Measurements from ENCODE around the gene PRKN.

The PRKN gene

DNA sequence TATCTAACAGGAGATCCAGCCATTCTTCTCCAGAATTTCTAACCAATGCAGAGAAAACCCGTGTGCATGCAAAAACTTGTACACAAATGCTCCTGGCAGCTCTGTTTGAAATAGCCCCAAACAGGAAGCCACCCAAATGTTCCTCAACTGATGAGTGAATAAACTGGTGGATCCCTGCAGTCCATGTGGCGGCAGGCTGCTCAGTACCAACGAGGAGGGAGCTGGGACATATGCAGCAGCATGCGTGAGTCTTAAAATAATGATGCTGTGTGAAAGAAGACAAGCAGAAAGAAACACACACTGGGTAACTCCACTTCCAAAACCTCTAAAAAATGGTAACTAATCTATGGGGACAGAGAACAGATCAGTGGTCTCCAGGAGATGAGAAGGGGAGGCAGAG, 911.6 kb downstream of the PRKN start:
- Histone ChIP-seq H3K4me3 (ENCODE audit: low read depth, low read length) (no peak overlapping the region), H3K9me3 (ENCODE audit: control insufficient read depth, insufficient read depth, low read depth, low read length) (no peaks in the 10 kb centered on the region), H3K27ac (ENCODE audit: extremely low read depth, low read depth, low read length) (no peak overlapping the region), H3K4me1 (ENCODE audit: control insufficient read depth, insufficient read depth, low read length) (no peaks in the 10 kb centered on the region), H3K36me3 (ENCODE audit: control insufficient read depth in 2 of 2, insufficient read depth in 1 of 2, low read length in 2 of 2) (no peaks in the 10 kb centered on the region)
- POLR2A ChIA-PET, result no interaction called here
- CTCF ChIA-PET, result interaction anchor here (0.6 kb wide), 1 partner anchor 594 kb away, joined by 5 read pairs; no protein-coding TSS in a partner anchor
- TF ChIP-seq ZNF211 (tag by site-specific recombination; IDR thresholded peaks at IDR 0.05; ENCODE audit: low read depth) (no peak), REPIN1 (tag by site-specific recombination; IDR thresholded peaks at IDR 0.05; ENCODE audit: low read depth) (no peak), ZNF19 (tag by site-specific recombination; IDR thresholded peaks at IDR 0.05; ENCODE audit: low read depth) (no peak), ZBTB21 (tag by site-specific recombination; IDR thresholded peaks at IDR 0.05) (no peak), ZSCAN16 (tag by site-specific recombination; IDR thresholded peaks at IDR 0.05) (no peak), YY1 (tag by site-specific recombination; IDR thresholded peaks at IDR 0.05) (no peak), RBAK (tag by site-specific recombination; IDR thresholded peaks at IDR 0.05) (no peak), GLIS1 (tag by site-specific recombination; IDR thresholded peaks at IDR 0.05) (no peak), ZNF391 (tag by site-specific recombination; IDR thresholded peaks at IDR 0.05; ENCODE audit: borderline replicate concordance, low read depth) (no peak), ZBTB48 (tag by site-specific recombination; IDR thresholded peaks at IDR 0.05) (no peak), ZNF560 (tag by site-specific recombination; IDR thresholded peaks at IDR 0.05; ENCODE audit: borderline replicate concordance) (no peak)
- TF ChIP-seq, protein P1, sequence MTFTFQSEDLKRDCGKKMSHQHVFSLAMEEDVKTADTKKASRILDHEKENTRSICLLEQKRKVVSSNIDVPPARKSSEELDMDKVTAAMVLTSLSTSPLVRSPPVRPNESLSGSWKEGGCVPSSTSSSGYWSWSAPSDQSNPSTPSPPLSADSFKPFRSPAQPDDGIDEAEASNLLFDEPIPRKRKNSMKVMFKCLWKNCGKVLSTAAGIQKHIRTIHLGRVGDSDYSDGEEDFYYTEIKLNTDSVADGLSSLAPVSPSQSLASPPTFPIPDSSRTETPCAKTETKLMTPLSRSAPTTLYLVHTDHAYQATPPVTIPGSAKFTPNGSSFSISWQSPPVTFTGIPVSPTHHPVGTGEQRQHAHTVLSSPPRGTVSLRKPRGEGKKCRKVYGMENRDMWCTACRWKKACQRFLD (tag by site-specific recombination; IDR thresholded peaks at IDR 0.05), result no peak
- TF ChIP-seq, protein P2, sequence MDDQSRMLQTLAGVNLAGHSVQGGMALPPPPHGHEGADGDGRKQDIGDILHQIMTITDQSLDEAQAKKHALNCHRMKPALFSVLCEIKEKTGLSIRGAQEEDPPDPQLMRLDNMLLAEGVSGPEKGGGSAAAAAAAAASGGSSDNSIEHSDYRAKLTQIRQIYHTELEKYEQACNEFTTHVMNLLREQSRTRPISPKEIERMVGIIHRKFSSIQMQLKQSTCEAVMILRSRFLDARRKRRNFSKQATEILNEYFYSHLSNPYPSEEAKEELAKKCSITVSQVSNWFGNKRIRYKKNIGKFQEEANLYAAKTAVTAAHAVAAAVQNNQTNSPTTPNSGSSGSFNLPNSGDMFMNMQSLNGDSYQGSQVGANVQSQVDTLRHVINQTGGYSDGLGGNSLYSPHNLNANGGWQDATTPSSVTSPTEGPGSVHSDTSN (CRISPR knock-in tag; IDR thresholded peaks at IDR 0.05), result no peak
- TF ChIP-seq, protein P3, sequence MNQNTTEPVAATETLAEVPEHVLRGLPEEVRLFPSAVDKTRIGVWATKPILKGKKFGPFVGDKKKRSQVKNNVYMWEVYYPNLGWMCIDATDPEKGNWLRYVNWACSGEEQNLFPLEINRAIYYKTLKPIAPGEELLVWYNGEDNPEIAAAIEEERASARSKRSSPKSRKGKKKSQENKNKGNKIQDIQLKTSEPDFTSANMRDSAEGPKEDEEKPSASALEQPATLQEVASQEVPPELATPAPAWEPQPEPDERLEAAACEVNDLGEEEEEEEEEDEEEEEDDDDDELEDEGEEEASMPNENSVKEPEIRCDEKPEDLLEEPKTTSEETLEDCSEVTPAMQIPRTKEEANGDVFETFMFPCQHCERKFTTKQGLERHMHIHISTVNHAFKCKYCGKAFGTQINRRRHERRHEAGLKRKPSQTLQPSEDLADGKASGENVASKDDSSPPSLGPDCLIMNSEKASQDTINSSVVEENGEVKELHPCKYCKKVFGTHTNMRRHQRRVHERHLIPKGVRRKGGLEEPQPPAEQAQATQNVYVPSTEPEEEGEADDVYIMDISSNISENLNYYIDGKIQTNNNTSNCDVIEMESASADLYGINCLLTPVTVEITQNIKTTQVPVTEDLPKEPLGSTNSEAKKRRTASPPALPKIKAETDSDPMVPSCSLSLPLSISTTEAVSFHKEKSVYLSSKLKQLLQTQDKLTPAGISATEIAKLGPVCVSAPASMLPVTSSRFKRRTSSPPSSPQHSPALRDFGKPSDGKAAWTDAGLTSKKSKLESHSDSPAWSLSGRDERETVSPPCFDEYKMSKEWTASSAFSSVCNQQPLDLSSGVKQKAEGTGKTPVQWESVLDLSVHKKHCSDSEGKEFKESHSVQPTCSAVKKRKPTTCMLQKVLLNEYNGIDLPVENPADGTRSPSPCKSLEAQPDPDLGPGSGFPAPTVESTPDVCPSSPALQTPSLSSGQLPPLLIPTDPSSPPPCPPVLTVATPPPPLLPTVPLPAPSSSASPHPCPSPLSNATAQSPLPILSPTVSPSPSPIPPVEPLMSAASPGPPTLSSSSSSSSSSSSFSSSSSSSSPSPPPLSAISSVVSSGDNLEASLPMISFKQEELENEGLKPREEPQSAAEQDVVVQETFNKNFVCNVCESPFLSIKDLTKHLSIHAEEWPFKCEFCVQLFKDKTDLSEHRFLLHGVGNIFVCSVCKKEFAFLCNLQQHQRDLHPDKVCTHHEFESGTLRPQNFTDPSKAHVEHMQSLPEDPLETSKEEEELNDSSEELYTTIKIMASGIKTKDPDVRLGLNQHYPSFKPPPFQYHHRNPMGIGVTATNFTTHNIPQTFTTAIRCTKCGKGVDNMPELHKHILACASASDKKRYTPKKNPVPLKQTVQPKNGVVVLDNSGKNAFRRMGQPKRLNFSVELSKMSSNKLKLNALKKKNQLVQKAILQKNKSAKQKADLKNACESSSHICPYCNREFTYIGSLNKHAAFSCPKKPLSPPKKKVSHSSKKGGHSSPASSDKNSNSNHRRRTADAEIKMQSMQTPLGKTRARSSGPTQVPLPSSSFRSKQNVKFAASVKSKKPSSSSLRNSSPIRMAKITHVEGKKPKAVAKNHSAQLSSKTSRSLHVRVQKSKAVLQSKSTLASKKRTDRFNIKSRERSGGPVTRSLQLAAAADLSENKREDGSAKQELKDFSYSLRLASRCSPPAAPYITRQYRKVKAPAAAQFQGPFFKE (tag by site-specific recombination; IDR thresholded peaks at IDR 0.05; ENCODE audit: borderline replicate concordance), result no peak
- TF ChIP-seq, protein P4, sequence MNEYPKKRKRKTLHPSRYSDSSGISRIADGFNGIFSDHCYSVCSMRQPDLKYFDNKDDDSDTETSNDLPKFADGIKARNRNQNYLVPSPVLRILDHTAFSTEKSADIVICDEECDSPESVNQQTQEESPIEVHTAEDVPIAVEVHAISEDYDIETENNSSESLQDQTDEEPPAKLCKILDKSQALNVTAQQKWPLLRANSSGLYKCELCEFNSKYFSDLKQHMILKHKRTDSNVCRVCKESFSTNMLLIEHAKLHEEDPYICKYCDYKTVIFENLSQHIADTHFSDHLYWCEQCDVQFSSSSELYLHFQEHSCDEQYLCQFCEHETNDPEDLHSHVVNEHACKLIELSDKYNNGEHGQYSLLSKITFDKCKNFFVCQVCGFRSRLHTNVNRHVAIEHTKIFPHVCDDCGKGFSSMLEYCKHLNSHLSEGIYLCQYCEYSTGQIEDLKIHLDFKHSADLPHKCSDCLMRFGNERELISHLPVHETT (tag by site-specific recombination; IDR thresholded peaks at IDR 0.05), result no peak

DNA sequence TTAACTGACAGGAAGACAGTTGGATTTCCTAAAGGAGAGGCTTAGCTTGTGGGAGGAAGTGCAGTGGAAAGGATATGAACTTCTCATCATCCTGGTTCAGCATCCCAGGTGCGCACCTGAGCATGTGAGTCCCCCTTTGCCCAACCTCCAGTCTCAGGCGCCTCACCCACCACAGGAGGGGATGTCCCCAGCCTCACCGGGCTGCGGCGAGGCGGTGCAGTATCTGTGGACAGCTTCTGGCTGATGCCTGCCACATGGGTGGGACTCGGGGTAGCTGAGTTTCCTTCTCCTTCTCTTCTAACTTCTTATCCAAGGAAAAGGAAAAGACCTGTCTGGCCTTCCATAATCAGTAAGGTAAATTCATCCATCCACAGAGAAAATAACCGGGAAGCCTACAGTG, 914.4 kb downstream of the PRKN start:
- no peaks in the 10 kb centered on the region for H3K4me1 ChIP-seq (ENCODE audit: control insufficient read depth, insufficient read depth, low read length)
- H3K4me3 ChIP-seq (ENCODE audit: low read depth, low read length), result no peak overlapping the region
- no peak overlapping the region for H3K27ac ChIP-seq (ENCODE audit: extremely low read depth, low read depth, low read length)
- no peaks in the 10 kb centered on the region for H3K36me3 ChIP-seq (ENCODE audit: control insufficient read depth in 2 of 2, insufficient read depth in 1 of 2, low read length in 2 of 2)
- CTCF ChIA-PET, result no interaction called here
- POLR2A ChIA-PET, result no interaction called here
- TF ChIP-seq, protein P5, sequence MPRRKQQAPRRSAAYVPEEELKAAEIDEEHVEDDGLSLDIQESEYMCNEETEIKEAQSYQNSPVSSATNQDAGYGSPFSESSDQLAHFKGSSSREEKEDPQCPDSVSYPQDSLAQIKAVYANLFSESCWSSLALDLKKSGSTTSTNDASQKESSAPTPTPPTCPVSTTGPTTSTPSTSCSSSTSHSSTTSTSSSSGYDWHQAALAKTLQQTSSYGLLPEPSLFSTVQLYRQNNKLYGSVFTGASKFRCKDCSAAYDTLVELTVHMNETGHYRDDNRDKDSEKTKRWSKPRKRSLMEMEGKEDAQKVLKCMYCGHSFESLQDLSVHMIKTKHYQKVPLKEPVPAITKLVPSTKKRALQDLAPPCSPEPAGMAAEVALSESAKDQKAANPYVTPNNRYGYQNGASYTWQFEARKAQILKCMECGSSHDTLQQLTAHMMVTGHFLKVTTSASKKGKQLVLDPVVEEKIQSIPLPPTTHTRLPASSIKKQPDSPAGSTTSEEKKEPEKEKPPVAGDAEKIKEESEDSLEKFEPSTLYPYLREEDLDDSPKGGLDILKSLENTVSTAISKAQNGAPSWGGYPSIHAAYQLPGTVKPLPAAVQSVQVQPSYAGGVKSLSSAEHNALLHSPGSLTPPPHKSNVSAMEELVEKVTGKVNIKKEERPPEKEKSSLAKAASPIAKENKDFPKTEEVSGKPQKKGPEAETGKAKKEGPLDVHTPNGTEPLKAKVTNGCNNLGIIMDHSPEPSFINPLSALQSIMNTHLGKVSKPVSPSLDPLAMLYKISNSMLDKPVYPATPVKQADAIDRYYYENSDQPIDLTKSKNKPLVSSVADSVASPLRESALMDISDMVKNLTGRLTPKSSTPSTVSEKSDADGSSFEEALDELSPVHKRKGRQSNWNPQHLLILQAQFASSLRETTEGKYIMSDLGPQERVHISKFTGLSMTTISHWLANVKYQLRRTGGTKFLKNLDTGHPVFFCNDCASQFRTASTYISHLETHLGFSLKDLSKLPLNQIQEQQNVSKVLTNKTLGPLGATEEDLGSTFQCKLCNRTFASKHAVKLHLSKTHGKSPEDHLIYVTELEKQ (tag by site-specific recombination; IDR thresholded peaks at IDR 0.05; ENCODE audit: borderline replicate concordance), result no peak
- no peak for TF ChIP-seq ZEB2 (tag by site-specific recombination; IDR thresholded peaks at IDR 0.05)
- TF ChIP-seq ZFP3 (tag by site-specific recombination; IDR thresholded peaks at IDR 0.05; ENCODE audit: low read depth), result no peak
- no peak for TF ChIP-seq ZNF660 (tag by site-specific recombination; IDR thresholded peaks at IDR 0.05)
- TF ChIP-seq ZNF140 (tag by site-specific recombination; IDR thresholded peaks at IDR 0.05), result no peak
- H3K9me3 ChIP-seq (ENCODE audit: control insufficient read depth, insufficient read depth, low read depth, low read length), result no peaks in the 10 kb centered on the region
